Measurements from ENCODE around the gene NAALADL2. TPM values are rescaled to one million over a fixed set of nuclear protein-coding genes. Genes with fewer than 3 reads are reported as not detected.

NAALADL2 gene
- polyA plus RNA-seq, 12 donors: 3.4 to 18.8 (median 9.5) TPM; not detected in 1

GRCh38 chr3:174960898-174961297 is 101.8 kb downstream of the NAALADL2 start:
- DNase-seq: no peak

- no peak for DNase-seq
These were observed 114.3 kb downstream of the NAALADL2 start for GRCh38 chr3:174973465-174973864.

GRCh38 chr3:174986685-174987084 is 127.6 kb downstream of the NAALADL2 start:
- no peak for DNase-seq

GRCh38 chr3:175001091-175001490 is 142.0 kb downstream of the NAALADL2 start:
- DNase-seq: no peak

GRCh38 chr3:175002732-175003143 is 143.6 kb downstream of the NAALADL2 start:
- DNase-seq: no peak

- DNase-seq: no peak
These were observed 144.5 kb downstream of the NAALADL2 start for GRCh38 chr3:175003590-175003989.

GRCh38 chr3:175005193-175005592 is 146.1 kb downstream of the NAALADL2 start:
- DNase-seq: no peak

- no peak for DNase-seq
These were observed 146.7 kb downstream of the NAALADL2 start for GRCh38 chr3:175005881-175006280.

- DNase-seq: peak; percentile 25
These were observed 148.2 kb downstream of the NAALADL2 start for GRCh38 chr3:175007306-175007705.

GRCh38 chr3:175009295-175009694 is 150.2 kb downstream of the NAALADL2 start:
- no peak for DNase-seq

- DNase-seq: no peak
These were observed 156.0 kb downstream of the NAALADL2 start for GRCh38 chr3:175015056-175015635.

- DNase-seq: no peak
These were observed 160.0 kb downstream of the NAALADL2 start for GRCh38 chr3:175018946-175019727.

- DNase-seq: no peak
These were observed 161.0 kb downstream of the NAALADL2 start for GRCh38 chr3:175020101-175020500.

GRCh38 chr3:175029828-175030227 is 170.7 kb downstream of the NAALADL2 start:
- no peak for DNase-seq

GRCh38 chr3:175039875-175040274 is 180.7 kb downstream of the NAALADL2 start:
- no peak for DNase-seq

- DNase-seq: no peak
These were observed 182.2 kb downstream of the NAALADL2 start for GRCh38 chr3:175041369-175041768.

- DNase-seq: peak; percentile 27
These were observed 187.5 kb downstream of the NAALADL2 start for GRCh38 chr3:175046601-175047000.

- DNase-seq: no peak
These were observed 188.7 kb downstream of the NAALADL2 start for GRCh38 chr3:175047786-175048185.

- DNase-seq: no peak
These were observed 198.3 kb downstream of the NAALADL2 start for GRCh38 chr3:175057401-175057800.

- no peak for DNase-seq
These were observed 200.7 kb downstream of the NAALADL2 start for GRCh38 chr3:175059788-175060187.

GRCh38 chr3:175065497-175065896 is 206.4 kb downstream of the NAALADL2 start:
- DNase-seq: no peak

- no peak for DNase-seq
These were observed 207.7 kb downstream of the NAALADL2 start for GRCh38 chr3:175066617-175067415.

- DNase-seq: no peak
These were observed 209.5 kb downstream of the NAALADL2 start for GRCh38 chr3:175068587-175068986.

Data from muscle of arm (tissue), 12 donors.